HG03558 (cell line): ENCODE data around the gene IL12RB1.
"Not testable (repeated sequence)": the region's sequence is repeated elsewhere in the genome, so short reads cannot be mapped to it uniquely, and the experiment has no call there.

Experiments used
- ATAC-seq: cut with Tn5 transposase; IDR thresholded peaks from one replicate; pipeline ENCODE4 v1.9.1; 2021; ENCODE audit warnings: moderate number of reproducible peaks; ENCODE audit not compliant: unreplicated experiment; ENCODE audit errors: extremely low read depth

The IL12RB1 gene

DNA sequence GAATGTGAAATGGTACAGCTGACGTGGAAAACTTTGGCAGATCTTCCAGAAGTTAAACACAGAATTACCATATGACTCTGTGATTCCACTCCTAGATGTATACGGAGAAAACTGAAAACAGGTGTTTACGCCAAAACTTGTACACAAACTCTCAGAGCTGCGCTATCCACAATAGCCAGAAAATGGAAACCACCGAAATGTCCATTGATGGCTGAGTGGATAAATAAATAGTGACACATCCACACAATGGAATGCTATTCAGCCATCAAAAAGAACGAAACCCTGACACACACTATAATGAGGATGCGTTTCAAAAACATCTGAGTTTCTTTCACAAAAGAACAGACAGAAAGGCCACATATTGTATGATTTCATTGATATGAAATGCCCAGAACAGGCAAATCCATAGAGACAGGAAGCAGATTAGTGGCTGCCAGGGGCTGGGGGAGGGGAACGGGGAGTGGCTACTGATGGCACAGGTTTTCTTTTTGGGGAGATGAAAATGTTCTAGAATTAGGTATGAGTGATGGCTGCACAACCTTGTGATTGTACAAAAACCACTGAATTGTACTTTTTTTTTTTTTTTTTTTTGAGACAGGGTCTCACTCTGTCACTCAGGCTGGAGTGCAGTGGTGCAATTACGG, 33.0 kb downstream of the IL12RB1 start:
- no peak for ATAC-seq

GRCh38 chr19:18051887-18052286, 34.8 kb downstream of the IL12RB1 start:
- no peak for ATAC-seq

DNA sequence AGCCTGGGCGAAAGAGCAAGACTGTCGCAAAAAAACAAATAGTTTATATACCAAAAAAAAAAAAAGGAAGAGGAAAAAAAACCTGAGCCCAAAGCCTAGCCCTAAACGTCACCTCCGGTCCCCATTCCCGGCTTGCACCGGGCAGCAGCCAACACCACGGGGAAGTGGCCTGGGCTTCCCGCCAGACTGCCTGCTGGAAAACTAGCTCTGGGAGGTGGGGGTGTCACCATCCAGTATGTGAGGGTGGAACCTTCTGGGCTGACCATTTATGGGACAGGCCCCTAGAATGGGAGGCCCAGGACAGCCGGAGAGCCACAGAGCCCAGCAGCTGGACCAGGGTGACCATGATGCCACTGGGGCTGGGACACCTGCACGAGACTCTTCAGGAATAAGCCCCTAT, 37.3 kb downstream of the IL12RB1 start:
- no peak for ATAC-seq

GRCh38 chr19:18046059-18046718, 40.5 kb downstream of the IL12RB1 start:
- no peak for ATAC-seq

DNA sequence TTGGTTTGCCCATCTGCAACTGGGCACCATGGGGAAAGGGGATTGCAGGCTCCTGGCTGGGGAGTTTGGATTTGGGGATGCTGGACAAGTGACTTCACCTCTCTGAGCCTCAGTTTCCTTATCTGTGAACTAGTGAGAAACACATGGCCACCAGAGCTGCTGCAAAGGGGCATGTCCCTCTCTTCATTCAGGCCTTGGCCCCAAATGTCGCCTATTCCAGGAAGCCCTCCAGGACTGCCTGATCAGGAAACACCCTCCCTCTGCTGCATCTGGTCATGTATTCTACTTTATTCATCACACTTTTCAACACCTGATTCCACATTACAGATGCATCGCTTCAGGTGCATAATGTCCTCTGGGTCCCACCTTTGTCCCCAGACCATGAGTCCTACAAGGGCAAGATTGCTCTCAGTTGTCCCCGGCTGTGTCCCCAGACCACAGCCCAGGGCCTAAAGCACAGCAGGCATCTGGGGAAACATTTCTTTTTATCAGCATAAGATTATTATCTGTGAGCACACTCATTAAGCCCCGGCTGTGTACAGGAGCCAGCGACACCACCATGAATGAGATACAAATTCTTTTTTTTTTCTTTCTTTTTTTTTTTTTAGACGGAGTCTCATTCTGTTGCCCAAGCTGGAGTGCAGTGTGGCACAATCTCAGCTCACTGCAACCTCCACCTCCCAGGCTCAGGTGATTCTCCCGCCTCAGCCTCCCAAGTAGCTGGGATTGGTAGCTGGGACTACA, 41.3 kb downstream of the IL12RB1 start:
- no peak for ATAC-seq

GRCh38 chr19:18044825-18045304, 41.9 kb downstream of the IL12RB1 start:
- ATAC-seq: peak; percentile 77

GRCh38 chr19:18043676-18044075, 43.1 kb downstream of the IL12RB1 start:
- ATAC-seq: no peak

- no peak for ATAC-seq
Observed at GRCh38 chr19:18041054-18041453, 45.7 kb downstream of the IL12RB1 start.

- ATAC-seq: not testable (repeated sequence)
Observed at GRCh38 chr19:18032102-18032501, 54.6 kb downstream of the IL12RB1 start.

DNA sequence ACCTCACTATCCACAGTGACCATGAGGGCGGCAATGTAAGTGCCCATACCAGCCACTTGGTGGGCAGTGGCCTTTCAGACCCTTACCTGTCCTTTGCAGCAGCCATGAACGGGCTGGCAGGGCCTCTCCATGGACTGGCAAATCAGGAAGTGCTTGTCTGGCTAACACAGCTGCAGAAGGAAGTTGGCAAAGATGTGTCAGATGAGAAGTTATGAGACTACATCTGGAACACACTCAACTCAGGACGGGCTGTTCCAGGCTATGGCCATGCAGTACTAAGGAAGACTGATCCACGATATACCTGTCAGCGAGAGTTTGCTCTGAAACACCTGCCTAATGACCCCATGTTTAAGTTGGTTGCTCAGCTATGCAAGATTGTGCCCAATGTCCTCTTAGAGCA, 55.3 kb downstream of the IL12RB1 start:
- not testable (repeated sequence) for ATAC-seq

GRCh38 chr19:18029617-18030338, 57.0 kb downstream of the IL12RB1 start:
- no peak for ATAC-seq

GRCh38 chr19:18027151-18027550, 59.6 kb downstream of the IL12RB1 start:
- ATAC-seq: no peak

DNA sequence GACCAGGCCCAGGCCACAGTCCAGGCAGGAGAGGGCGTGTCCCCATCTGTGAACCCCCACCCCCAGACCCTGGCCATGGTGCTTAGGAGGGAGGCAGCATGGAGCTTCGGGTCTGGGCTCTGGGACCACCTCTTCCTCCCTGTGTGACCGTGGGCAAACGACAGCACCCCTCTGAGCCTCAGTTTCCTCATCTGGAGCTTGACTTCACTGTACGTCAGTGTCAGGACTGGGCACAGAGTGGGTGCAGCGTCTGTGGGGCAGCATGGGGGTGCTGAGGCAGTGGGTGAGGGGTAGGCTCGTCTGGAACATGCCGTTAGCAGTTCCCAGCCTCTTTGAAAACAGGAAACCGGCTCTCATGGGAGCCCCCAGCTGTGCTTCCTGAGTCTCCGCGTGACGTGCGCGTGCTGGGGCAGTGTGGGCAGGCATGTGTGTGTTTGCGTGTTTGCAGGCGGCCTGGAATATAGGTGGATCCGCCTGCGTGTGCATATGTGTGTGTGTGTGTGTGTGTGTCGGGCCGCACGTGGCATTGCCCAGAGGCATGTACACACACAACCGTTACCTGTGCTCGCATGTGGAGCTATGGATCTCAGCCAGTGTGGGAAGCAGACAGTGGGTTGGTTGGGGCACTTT, 63.0 kb downstream of the IL12RB1 start:
- ATAC-seq: no peak

GRCh38 chr19:18021121-18021755, 65.5 kb downstream of the IL12RB1 start:
- ATAC-seq: no peak

DNA sequence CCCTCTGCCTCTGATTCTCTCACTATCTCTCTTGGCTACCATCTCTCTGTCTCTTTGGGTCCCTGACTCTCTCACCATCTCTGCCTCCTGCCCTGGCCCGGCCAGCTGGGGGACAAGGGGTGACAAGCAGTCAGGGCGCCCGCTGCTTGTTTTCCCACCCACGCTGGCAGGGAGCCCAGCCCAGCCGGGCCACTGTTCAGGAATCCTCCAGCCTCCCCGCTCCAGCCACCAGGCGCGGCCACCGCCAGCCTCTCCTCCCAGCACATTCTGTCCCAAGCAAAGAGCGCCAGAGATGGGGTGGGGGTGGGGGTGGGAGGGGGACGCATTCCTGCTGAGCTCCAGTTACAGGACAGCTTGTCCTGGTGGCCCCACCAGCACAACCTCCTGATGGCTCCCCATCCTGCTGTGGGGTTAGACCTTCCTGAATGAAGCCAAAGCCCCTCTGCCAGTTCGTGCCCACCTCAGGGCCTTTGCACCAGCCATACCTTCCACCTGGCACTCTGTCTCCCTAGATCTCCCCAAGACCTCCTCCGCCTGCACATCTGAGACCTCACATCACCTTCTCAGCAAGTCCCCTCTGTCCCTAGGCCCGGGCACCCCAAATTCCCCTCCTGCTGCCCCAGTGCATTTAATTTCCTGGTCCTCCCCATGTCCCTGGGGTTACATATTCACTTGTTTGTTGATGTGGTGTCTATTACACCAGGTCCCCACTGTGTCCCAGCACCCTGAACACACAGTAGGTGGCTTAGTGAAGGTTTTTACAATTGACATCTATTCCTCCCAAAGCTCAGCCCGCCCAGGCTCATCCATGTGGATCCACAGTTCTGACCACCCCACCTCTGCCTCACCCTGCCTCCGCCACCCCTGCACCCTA, 66.3 kb downstream of the IL12RB1 start:
- ATAC-seq: no peak

- ATAC-seq: no peak
Observed at GRCh38 chr19:18017275-18018083, 69.3 kb downstream of the IL12RB1 start.

DNA sequence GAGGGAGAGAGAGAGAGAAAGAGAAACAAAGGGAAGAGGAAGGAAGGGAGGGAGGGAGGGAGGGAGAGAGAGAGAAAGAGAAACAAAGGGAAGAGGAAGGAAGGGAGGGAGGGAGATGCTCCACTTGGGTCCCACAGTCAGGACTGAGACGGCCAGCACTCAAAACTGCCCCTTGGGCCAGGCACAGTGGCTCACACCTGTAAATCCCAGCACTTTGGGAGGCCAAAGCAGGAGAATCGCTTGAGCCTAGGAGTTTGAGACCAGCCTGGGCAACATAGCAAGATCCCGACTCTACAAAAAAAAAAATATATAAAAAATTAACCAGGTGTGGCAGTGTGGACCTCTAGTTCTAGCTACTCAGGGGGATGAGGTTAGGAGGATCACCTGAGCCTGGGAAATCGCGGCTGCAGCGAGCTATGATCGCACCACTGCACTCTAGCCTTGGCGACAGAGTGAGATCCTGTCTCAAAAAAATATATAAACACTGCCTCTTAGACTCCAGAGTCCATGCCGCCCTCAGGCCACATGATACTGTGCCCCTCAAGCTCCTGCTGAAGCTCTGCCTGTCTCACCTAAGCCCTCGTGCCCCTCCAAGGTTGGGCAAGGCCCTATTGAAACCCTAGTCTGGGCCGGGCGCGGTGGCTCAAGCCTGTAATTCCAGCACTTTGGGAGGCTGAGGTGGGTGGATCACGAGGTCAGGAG, 70.4 kb downstream of the IL12RB1 start:
- ATAC-seq: no peak
